HepG2 (cell line): ENCODE data around the gene GAS6. TPM values are rescaled to one million over a fixed set of nuclear protein-coding genes. Genes with fewer than 3 reads are reported as not detected.

ENCODE experiments used
- ATAC-seq: fragments of 200-7000 bp; cut with Tn5 transposase; 3 replicates; pipeline ENCODE4 v1.9.1; 2020; ENCODE audit warnings: mild to moderate bottlenecking, moderate library complexity
- BruUV-seq: library from RNA; stranded (reverse); fragments of 400-500 nt; replicated peaks from 2 replicates; lab custom pipeline; 2021; lab: Mats Ljungman, UMichigan
- CTCF ChIA-PET: fragments of 300-600 bp; formaldehyde crosslinking; extraction: SDS; loops from one replicate; lab custom pipeline; 2021; ENCODE audit warnings: low total read pairs, inconsistent platforms, low intra/inter-chr PET ratio; lab: Yijun Ruan, JAX
- POLR2A ChIA-PET: fragments of 350-600 bp; sonication (Branson Sonifier 250); formaldehyde crosslinking; loops from one replicate; lab custom pipeline; 2020; ENCODE audit warnings: antibody characterized with exemption, inconsistent platforms; lab: Yijun Ruan, JAX
- DNase-seq: peaks from one replicate; pipeline ENCODE4 v3.0.0-alpha.2; 2015; ENCODE audit warnings: low spot score
- FAIRE-seq: peaks from 3 replicates; lab custom pipeline; 2011; peaks lifted over from hg19 to GRCh38; lab: Jason Lieb, UNC
- H2AFZ ChIP-seq: one replicate; pipeline ENCODE4 v1.6.1; 2011; ENCODE audit warnings: low read length, inconsistent platforms
- H3K27ac ChIP-seq: fragments of 300-600 bp; 3 replicates; pipeline ENCODE4 v1.8.0; 2011; ENCODE audit warnings: mixed run types, mild to moderate bottlenecking, mixed read lengths, low read length, inconsistent platforms; ENCODE audit not compliant: insufficient read depth; ENCODE audit errors: extremely low read length
- H3K27me3 ChIP-seq, 2 experiments: fragments of 200-600 bp in 1 of 2; 2 replicates in 1 of 2; 3 replicates in 1 of 2; pipeline versions ENCODE4 v1.6.0 to v1.8.0; 2011; ENCODE audit warnings: low read length in 2 of 2, mild to moderate bottlenecking in 2 of 2, moderate library complexity in 2 of 2, inconsistent platforms in 1 of 2; ENCODE audit not compliant: insufficient read depth in 2 of 2, control insufficient read depth in 1 of 2
- H3K36me3 ChIP-seq, 2 experiments: fragments of 200-600 bp in 1 of 2; replicated peaks in 1 of 2; 2 replicates in 1 of 2; 3 replicates in 1 of 2; pipeline versions ENCODE4 v1.5.1 to v1.8.0; 2011; ENCODE audit warnings: low read length in 2 of 2, inconsistent platforms in 1 of 2; ENCODE audit not compliant: insufficient read depth in 2 of 2, control insufficient read depth in 1 of 2
- H3K4me1 ChIP-seq: 2 replicates; pipeline ENCODE4 v1.5.1; 2012; ENCODE audit warnings: low read length, inconsistent platforms; ENCODE audit not compliant: insufficient read depth
- H3K4me2 ChIP-seq: 2 replicates; pipeline ENCODE4 v1.6.0; 2011; ENCODE audit warnings: low read depth, low read length, inconsistent platforms
- H3K4me3 ChIP-seq, 3 experiments: fragments of 200-600 bp in 1 of 3; sonication (generic), shearing (Covaris generic) in 1 of 3; replicated peaks in 1 of 3; 2 replicates each; pipeline ENCODE4 v1.5.1; 2011 to 2016; ENCODE audit warnings: low read length in 3 of 3, inconsistent platforms in 2 of 3, low read depth in 2 of 3, mild to moderate bottlenecking in 2 of 3, control low read depth in 1 of 3, mixed read lengths in 1 of 3; ENCODE audit not compliant: insufficient read depth in 1 of 3
- H3K79me2 ChIP-seq: one replicate; pipeline ENCODE4 v1.6.1; 2011; ENCODE audit warnings: low read length, inconsistent platforms; ENCODE audit not compliant: insufficient read depth
- H3K9ac ChIP-seq: 2 replicates; pipeline ENCODE4 v1.6.0; 2011; ENCODE audit warnings: mild to moderate bottlenecking, low read depth, low read length, inconsistent platforms; ENCODE audit not compliant: insufficient read depth
- H3K9me3 ChIP-seq: 2 replicates; pipeline ENCODE4 v1.5.1; 2012; ENCODE audit warnings: mild to moderate bottlenecking, low read length
- H4K20me1 ChIP-seq: 2 replicates; pipeline ENCODE4 v1.6.0; 2011; ENCODE audit warnings: inconsistent platforms, mild to moderate bottlenecking, low read length, moderate library complexity; ENCODE audit not compliant: insufficient read depth
- CC2D1A ChIP-seq: sonication (generic); formaldehyde crosslinking; IDR thresholded peaks from 2 replicates; pipeline ENCODE4 v1.8.1; 2023; ENCODE audit warnings: mild to moderate bottlenecking, missing genetic modification reagents
- DRAP1 ChIP-seq: IDR thresholded peaks from 2 replicates; pipeline ENCODE4 v1.6.1; 2016; ENCODE audit warnings: missing genetic modification reagents, missing compliant biosample characterization
- GPBP1L1 ChIP-seq: sonication (generic); formaldehyde crosslinking; IDR thresholded peaks from 2 replicates; pipeline ENCODE4 v1.5.0; 2020; ENCODE audit warnings: mild to moderate bottlenecking, missing genetic modification reagents
- HINFP ChIP-seq: sonication (generic); formaldehyde crosslinking; IDR thresholded peaks from 2 replicates; pipeline ENCODE4 v1.4.0; 2020; ENCODE audit warnings: low read depth, mild to moderate bottlenecking, missing genetic modification reagents
- KLF15 ChIP-seq: sonication (generic); formaldehyde crosslinking; IDR thresholded peaks from 2 replicates; pipeline ENCODE4 v1.8.1; 2023; ENCODE audit warnings: borderline replicate concordance, mild to moderate bottlenecking, inconsistent platforms, missing genetic modification reagents, mixed read lengths
- MAFK ChIP-seq, 2 experiments: IDR thresholded peaks in 1 of 2; conservative IDR thresholded peaks in 1 of 2; 2 replicates each; pipeline ENCODE4 v1.6.1; 2011; ENCODE audit warnings: improper control_type of control experiment in 2 of 2, low read length in 2 of 2
- MTA3 ChIP-seq: sonication (generic); formaldehyde crosslinking; IDR thresholded peaks from 2 replicates; pipeline ENCODE4 v1.4.0; 2020; ENCODE audit warnings: missing genetic modification reagents
- PITX1 ChIP-seq: sonication (generic); formaldehyde crosslinking; IDR thresholded peaks from 2 replicates; pipeline ENCODE4 v1.5.1; 2020; ENCODE audit warnings: mild to moderate bottlenecking, missing genetic modification reagents
- STAT6 ChIP-seq: sonication (generic); formaldehyde crosslinking; IDR thresholded peaks from 2 replicates; pipeline ENCODE4 v1.4.0; 2020; ENCODE audit warnings: missing genetic modification reagents, mild to moderate bottlenecking, borderline replicate concordance
- YEATS2 ChIP-seq: sonication (generic); formaldehyde crosslinking; IDR thresholded peaks from 2 replicates; pipeline ENCODE4 v1.4.0; 2020; ENCODE audit warnings: missing genetic modification reagents, borderline replicate concordance
- ZBTB46 ChIP-seq: sonication (generic); formaldehyde crosslinking; IDR thresholded peaks from 2 replicates; pipeline ENCODE4 v1.4.0; 2020; ENCODE audit warnings: mild to moderate bottlenecking, missing genetic modification reagents, borderline replicate concordance
- ZNF572 ChIP-seq: sonication (generic); formaldehyde crosslinking; IDR thresholded peaks from 2 replicates; pipeline ENCODE4 v1.5.1; 2020; ENCODE audit warnings: mild to moderate bottlenecking, missing genetic modification reagents
- ZSCAN25 ChIP-seq: sonication (generic); formaldehyde crosslinking; IDR thresholded peaks from 2 replicates; pipeline ENCODE4 v1.8.0; 2022; ENCODE audit warnings: mild to moderate bottlenecking, missing genetic modification reagents
- WGBS: methylation state at CpG from one replicate; pipeline ENCODE4 v1.1.6; 2017; ENCODE audit warnings: low lambda C conversion rate; 5-methylcytosine and 5-hydroxymethylcytosine counted together
- in situ Hi-C: cut with HindIII; loops from 2 replicates; pipeline ENCODE4 v1.10.0; 2017; ENCODE audit warnings: low pct_unique_long_range_greater_than_20kb; ENCODE audit not compliant: extremely low pct_ligation_motif_present
- intact Hi-C: fragments of 100-400 bp; cut with micrococcal nuclease; formaldehyde crosslinking; loops from one replicate; pipeline ENCODE4 v1.10.0; 2022; ENCODE audit not compliant: unreplicated experiment
- polyA plus RNA-seq, 8 experiments: library from polyadenylated mRNA; depleted of rRNA in 3 of 8; stranded (reverse) in 7 of 8; unstranded in 1 of 8; fragments of >200 nt; fragmentation: Illumina TruSeq in 4 of 8; extraction: Trizol in 4 of 8; gene quantifications; 2 replicates each; pipeline versions ENCODE4 v1.2.1 to v1.2.3, GENCODE V29; 2011 to 2016; ENCODE audit warnings: low read depth in 4 of 8, missing spikeins in 1 of 8, mixed read lengths in 1 of 8; ENCODE audit not compliant: insufficient read depth in 1 of 8
- total RNA-seq, 5 experiments: library from RNA; depleted of rRNA; stranded (reverse); fragments of >200 nt; fragmentation: Illumina TruSeq; extraction: Trizol; gene quantifications; 2 replicates each; pipeline ENCODE4 v1.2.3, GENCODE V29; 2016; ENCODE audit warnings: low read depth in 1 of 5

The GAS6 gene
- total and polyA plus RNA-seq, 2 of the 13 experiments (the other 11 are each of a cell fraction or from before 2014, with no cell fraction given): 0.09 to 0.24 TPM

GRCh38 chr13:113792236-113792770 is 71.6 kb downstream of the GAS6 start:
- peaks cover 2 to 43% of the 10 kb centered on the region in 2 experiments; a peak in 3 of 5 replicates for H3K27me3 ChIP-seq
- WGBS: 30% methylated on average over 10 of the region's 12 CpGs
- no peak overlapping the region for H2AFZ ChIP-seq
- H3K9me3 ChIP-seq: no peaks in the 10 kb centered on the region
- DNase-seq (no peak), FAIRE-seq (no peak), ATAC-seq (no peak)
- no peaks in the 10 kb centered on the region for H4K20me1 ChIP-seq
- no peaks in the 10 kb centered on the region for H3K36me3 ChIP-seq
- in situ Hi-C loops (no loop called here), intact Hi-C loops (no loop called here)
- CTCF ChIA-PET: no interaction called here
- peaks cover 7% of the 10 kb centered on the region; the same call in 1 of the 2 replicates for H3K4me1 ChIP-seq
- H3K79me2 ChIP-seq: no peaks in the 10 kb centered on the region
- POLR2A ChIA-PET: no interaction called here
- H3K27ac ChIP-seq: no peak overlapping the region
- no peak for TF ChIP-seq ZSCAN25 (CRISPR knock-in tag)
- no peak for TF ChIP-seq GPBP1L1 (CRISPR knock-in tag)
- TF ChIP-seq PITX1 (CRISPR knock-in tag): no peak
- no peak for TF ChIP-seq ZNF572
- TF ChIP-seq MTA3 (CRISPR knock-in tag): no peak
- TF ChIP-seq ZBTB46 (CRISPR knock-in tag): no peak
- no peak for TF ChIP-seq KLF15 (CRISPR knock-in tag)
- no peak for TF ChIP-seq CC2D1A (CRISPR knock-in tag)
- no peak for TF ChIP-seq HINFP
- no peak for TF ChIP-seq MAFK (conservative IDR thresholded peaks at IDR 0.05 in 1 of 2, IDR thresholded peaks at IDR 0.05 in 1 of 2; ENCODE audit: low read length in 2 of 2)
- TF ChIP-seq YEATS2 (CRISPR knock-in tag): no peak
- no peak for TF ChIP-seq DRAP1 (CRISPR knock-in tag)
- no peak for TF ChIP-seq STAT6 (CRISPR knock-in tag)
- no TSS peak for BruUV-seq
- H3K4me2 ChIP-seq: no peak overlapping the region
- H3K4me3 ChIP-seq: no peak overlapping the region
- H3K9ac ChIP-seq: no peak overlapping the region
